ENCODE measurements around the gene ITGA1. TPM values are rescaled to one million over a fixed set of nuclear protein-coding genes. Genes with fewer than 3 reads are reported as not detected.

ITGA1 gene
- total and polyA plus RNA-seq, 2 donors (not counting 1 experiment from before 2014, with no cell fraction given) = 12.6 to 115 TPM

- Histone ChIP-seq H3K4me1 (ENCODE audit: control insufficient read depth, extremely low read depth, insufficient read depth, low read length) (peaks cover 10% of the 10 kb centered on the region), H2AFZ (ENCODE audit: low read length) (no peak overlapping the region), H3K9me3 (ENCODE audit: control insufficient read depth, insufficient read depth, low read depth, low read length) (no peaks in the 10 kb centered on the region), H3K27me3 (ENCODE audit: control insufficient read depth, insufficient read depth, low read length) (no peaks in the 10 kb centered on the region), H4K20me1 (ENCODE audit: control insufficient read depth, extremely low read depth, insufficient read depth, low read length) (peaks cover 2% of the 10 kb centered on the region), H3K36me3 (ENCODE audit: control insufficient read depth, insufficient read depth, low read length) (no peaks in the 10 kb centered on the region), H3K9ac (ENCODE audit: insufficient read depth, low read length) (peak overlapping the region; percentile 96), H3K79me2 (ENCODE audit: control insufficient read depth, insufficient read depth, low read length) (peaks cover 79% of the 10 kb centered on the region), H3K4me2 (ENCODE audit: extremely low read depth, insufficient read depth, low read length) (peak overlapping the region; percentile 100), H3K4me3 (replicated peaks in 1 of 4; ENCODE audit: control extremely low read depth in 1 of 4, insufficient read depth in 1 of 4, low read depth in 3 of 4, low read length in 4 of 4) (peak overlapping the region; percentile 72 to 96 (median 86)), H3K27ac (ENCODE audit: insufficient read depth, low read length) (peak overlapping the region; percentile 99)
- TF ChIP-seq CTCF (conservative IDR thresholded peaks at IDR 0.05 in 1 of 2, IDR thresholded peaks at IDR 0.05 in 1 of 2; ENCODE audit: low read depth in 1 of 2, low read length in 2 of 2) = no peak
- no peak for TF ChIP-seq EZH2 (IDR thresholded peaks at IDR 0.05; ENCODE audit: low read length, missing control alignments)
- peak; percentile 25 to 40 for DNase-seq (ENCODE audit: low read depth in 2 of 2)
These were observed 13.6 kb downstream of the ITGA1 start for GRCh38 chr5:52801329-52801728.

- Histone ChIP-seq H2AFZ (ENCODE audit: low read length) (no peak overlapping the region), H3K4me3 (replicated peaks in 1 of 4; ENCODE audit: control extremely low read depth in 1 of 4, insufficient read depth in 1 of 4, low read depth in 3 of 4, low read length in 4 of 4) (peak overlapping the region; percentile 72 to 96 (median 86)), H3K27me3 (ENCODE audit: control insufficient read depth, insufficient read depth, low read length) (no peaks in the 10 kb centered on the region), H3K79me2 (ENCODE audit: control insufficient read depth, insufficient read depth, low read length) (peaks cover 82% of the 10 kb centered on the region), H3K27ac (ENCODE audit: insufficient read depth, low read length) (peak overlapping the region; percentile 99), H3K4me1 (ENCODE audit: control insufficient read depth, extremely low read depth, insufficient read depth, low read length) (peaks cover 7% of the 10 kb centered on the region), H3K9ac (ENCODE audit: insufficient read depth, low read length) (peak overlapping the region; percentile 23), H4K20me1 (ENCODE audit: control insufficient read depth, extremely low read depth, insufficient read depth, low read length) (peaks cover 2% of the 10 kb centered on the region), H3K36me3 (ENCODE audit: control insufficient read depth, insufficient read depth, low read length) (no peaks in the 10 kb centered on the region), H3K4me2 (ENCODE audit: extremely low read depth, insufficient read depth, low read length) (peak overlapping the region; percentile 100), H3K9me3 (ENCODE audit: control insufficient read depth, insufficient read depth, low read depth, low read length) (no peaks in the 10 kb centered on the region)
- peak; percentile 29 to 42 for DNase-seq (ENCODE audit: low read depth in 2 of 2)
- no peak for TF ChIP-seq EZH2 (IDR thresholded peaks at IDR 0.05; ENCODE audit: low read length, missing control alignments)
- TF ChIP-seq CTCF (conservative IDR thresholded peaks at IDR 0.05 in 1 of 2, IDR thresholded peaks at IDR 0.05 in 1 of 2; ENCODE audit: low read depth in 1 of 2, low read length in 2 of 2) = no peak
These were observed 14.7 kb downstream of the ITGA1 start for GRCh38 chr5:52802272-52802973.

- peaks cover 78% of the 10 kb centered on the region for H3K79me2 ChIP-seq (ENCODE audit: control insufficient read depth, insufficient read depth, low read length)
- peaks cover 2% of the 10 kb centered on the region for H4K20me1 ChIP-seq (ENCODE audit: control insufficient read depth, extremely low read depth, insufficient read depth, low read length)
- H3K9me3 ChIP-seq (ENCODE audit: control insufficient read depth, insufficient read depth, low read depth, low read length) = no peaks in the 10 kb centered on the region
- peak overlapping the region; percentile 72 to 96 (median 86) for H3K4me3 ChIP-seq (replicated peaks in 1 of 4; ENCODE audit: control extremely low read depth in 1 of 4, insufficient read depth in 1 of 4, low read depth in 3 of 4, low read length in 4 of 4)
- no peaks in the 10 kb centered on the region for H3K36me3 ChIP-seq (ENCODE audit: control insufficient read depth, insufficient read depth, low read length)
- DNase-seq (ENCODE audit: low read depth in 2 of 2) = peak in 1 of 2 donors; percentile 22
- no peak overlapping the region for H2AFZ ChIP-seq (ENCODE audit: low read length)
- peak overlapping the region; percentile 35 for H3K27ac ChIP-seq (ENCODE audit: insufficient read depth, low read length)
- peaks cover 9% of the 10 kb centered on the region for H3K4me1 ChIP-seq (ENCODE audit: control insufficient read depth, extremely low read depth, insufficient read depth, low read length)
- peak overlapping the region; percentile 100 for H3K4me2 ChIP-seq (ENCODE audit: extremely low read depth, insufficient read depth, low read length)
- H3K27me3 ChIP-seq (ENCODE audit: control insufficient read depth, insufficient read depth, low read length) = no peaks in the 10 kb centered on the region
- no peak for TF ChIP-seq EZH2 (IDR thresholded peaks at IDR 0.05; ENCODE audit: low read length, missing control alignments)
- TF ChIP-seq CTCF (conservative IDR thresholded peaks at IDR 0.05 in 1 of 2, IDR thresholded peaks at IDR 0.05 in 1 of 2; ENCODE audit: low read depth in 1 of 2, low read length in 2 of 2) = no peak
- peak overlapping the region; percentile 9 for H3K9ac ChIP-seq (ENCODE audit: insufficient read depth, low read length)
These were observed 15.2 kb downstream of the ITGA1 start for GRCh38 chr5:52802974-52803336.
